Breast epithelium (tissue), 3 donors: ENCODE results near the gene MEIS3.

Source experiments
- POLR2A ChIP-seq: fragments of 450-650 bp; IDR thresholded peaks from one replicate; pipeline ENCODE4 v1.6.1; 2016; ENCODE audit warnings: antibody characterized with exemption, mild to moderate bottlenecking, moderate library complexity
- TF ChIP-seq, protein P1 (sequence below), 3 donors: fragments of 450-650 bp; IDR thresholded peaks; one replicate each; pipeline ENCODE4 v1.5.1; 2016 to 2017; ENCODE audit warnings: antibody characterized with exemption in 3 of 3, mild to moderate bottlenecking in 3 of 3, moderate library complexity in 3 of 3

DNA sequence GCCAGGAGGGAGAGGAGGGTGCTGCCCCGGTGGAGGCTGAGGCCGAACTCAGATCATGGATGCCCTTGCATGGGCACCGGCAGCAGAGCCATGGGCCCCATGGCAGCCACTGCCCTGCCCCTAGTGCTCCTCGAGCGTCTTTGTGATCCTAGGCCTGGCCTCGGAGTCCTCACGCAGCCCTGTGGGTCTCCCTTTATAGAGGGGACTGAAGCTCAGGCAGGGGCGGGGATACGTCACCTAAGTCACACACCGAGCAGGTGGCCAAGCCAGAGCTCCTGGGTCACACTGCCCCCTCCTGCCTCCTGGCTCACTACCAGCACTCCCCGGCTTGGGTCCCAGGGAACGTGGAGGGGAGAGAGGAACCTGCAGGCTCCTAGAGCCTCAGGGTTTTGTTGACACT, 41.5 kb downstream of the MEIS3 start:
- TF ChIP-seq, protein P1, sequence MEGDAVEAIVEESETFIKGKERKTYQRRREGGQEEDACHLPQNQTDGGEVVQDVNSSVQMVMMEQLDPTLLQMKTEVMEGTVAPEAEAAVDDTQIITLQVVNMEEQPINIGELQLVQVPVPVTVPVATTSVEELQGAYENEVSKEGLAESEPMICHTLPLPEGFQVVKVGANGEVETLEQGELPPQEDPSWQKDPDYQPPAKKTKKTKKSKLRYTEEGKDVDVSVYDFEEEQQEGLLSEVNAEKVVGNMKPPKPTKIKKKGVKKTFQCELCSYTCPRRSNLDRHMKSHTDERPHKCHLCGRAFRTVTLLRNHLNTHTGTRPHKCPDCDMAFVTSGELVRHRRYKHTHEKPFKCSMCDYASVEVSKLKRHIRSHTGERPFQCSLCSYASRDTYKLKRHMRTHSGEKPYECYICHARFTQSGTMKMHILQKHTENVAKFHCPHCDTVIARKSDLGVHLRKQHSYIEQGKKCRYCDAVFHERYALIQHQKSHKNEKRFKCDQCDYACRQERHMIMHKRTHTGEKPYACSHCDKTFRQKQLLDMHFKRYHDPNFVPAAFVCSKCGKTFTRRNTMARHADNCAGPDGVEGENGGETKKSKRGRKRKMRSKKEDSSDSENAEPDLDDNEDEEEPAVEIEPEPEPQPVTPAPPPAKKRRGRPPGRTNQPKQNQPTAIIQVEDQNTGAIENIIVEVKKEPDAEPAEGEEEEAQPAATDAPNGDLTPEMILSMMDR (IDR thresholded peaks at IDR 0.05): no peak
- TF ChIP-seq POLR2A: no peak
